Activated naive CD4-positive, alpha-beta T cell treated with anti-CD3 and anti-CD28 coated beads, Interleukin-2, amount 10 ng/mL, durations not matched to agents 7 days and 5 days (primary cell): ENCODE data around the gene KMT5B.
A peak's percentile ranks its signal among the peaks of the same experiment; 100 is the strongest.

Source experiments
- CTCF ChIA-PET: fragments of 350-600 bp; sonication (Branson Sonifier 250); formaldehyde crosslinking; loops from one replicate; lab custom pipeline; 2021; ENCODE audit warnings: antibody characterized with exemption; lab: Charles Lee
- DNase-seq: peaks from one replicate; pipeline ENCODE4 v3.0.0-alpha.2; 2020
- H3K27ac Mint-ChIP-seq: one replicate; pipeline ENCODE4 v1.8.0; 2021; ENCODE audit warnings: mild to moderate bottlenecking, moderate library complexity, mixed read lengths
- H3K27me3 Mint-ChIP-seq: one replicate; pipeline ENCODE4 v1.8.0; 2021; ENCODE audit warnings: mild to moderate bottlenecking, mixed read lengths
- H3K36me3 Mint-ChIP-seq: one replicate; pipeline ENCODE4 v1.8.0; 2021; ENCODE audit warnings: mixed read lengths
- H3K4me1 Mint-ChIP-seq: one replicate; pipeline ENCODE4 v1.8.0; 2021; ENCODE audit warnings: mixed read lengths
- H3K4me3 Mint-ChIP-seq: one replicate; pipeline ENCODE4 v1.8.0; 2021; ENCODE audit warnings: mild to moderate bottlenecking, moderate library complexity, mixed read lengths
- H3K9me3 Mint-ChIP-seq: one replicate; pipeline ENCODE4 v1.8.0; 2021; ENCODE audit warnings: mixed read lengths

The KMT5B gene

DNA sequence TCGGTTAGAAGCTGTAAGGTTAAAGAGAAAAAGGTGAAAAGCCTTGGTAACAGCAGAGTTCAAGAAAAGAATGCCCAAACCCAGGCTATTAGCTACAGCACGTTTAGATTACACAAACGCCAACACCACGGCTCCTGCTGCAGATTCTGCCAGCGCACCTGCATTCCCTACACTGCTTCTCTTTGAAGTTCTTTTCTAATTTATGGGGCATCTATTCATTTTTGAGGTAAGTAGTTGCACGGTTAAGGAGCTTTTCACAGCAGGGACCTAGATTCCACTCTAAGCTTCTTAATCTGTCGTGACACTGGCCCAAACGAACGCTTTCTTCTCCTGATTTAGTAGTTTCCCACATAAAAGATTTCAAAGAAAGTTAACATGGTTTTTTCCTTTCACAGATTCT is 53.9 kb downstream of the KMT5B start:
- no peaks in the 10 kb centered on the region for H3K9me3 Mint-ChIP-seq
- no peak for DNase-seq
- H3K27me3 Mint-ChIP-seq = no peaks in the 10 kb centered on the region
- CTCF ChIA-PET = no interaction called here
- no peak overlapping the region for H3K27ac Mint-ChIP-seq
- peaks cover 19% of the 10 kb centered on the region for H3K36me3 Mint-ChIP-seq
- H3K4me1 Mint-ChIP-seq = no peaks in the 10 kb centered on the region
- no peak overlapping the region for H3K4me3 Mint-ChIP-seq

DNA sequence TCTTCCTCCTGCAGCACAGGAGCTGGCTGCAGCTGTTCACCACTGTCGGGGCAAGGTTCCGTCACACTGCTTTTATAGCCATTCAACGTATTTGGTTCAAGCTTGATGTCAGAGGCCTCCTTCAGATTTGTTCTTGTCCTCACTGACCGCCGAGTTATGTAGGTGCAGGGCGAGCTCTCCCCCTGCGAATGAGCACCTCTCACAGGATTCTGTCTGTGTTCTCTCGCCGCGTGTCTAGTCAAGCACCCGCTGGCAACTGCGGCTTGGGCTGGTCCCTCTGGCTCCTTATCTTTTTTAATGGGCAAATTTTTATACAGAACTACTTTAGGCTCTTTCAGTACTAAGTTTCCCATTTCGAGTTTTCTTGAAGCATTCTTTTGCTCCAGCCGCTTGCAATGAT is 54.5 kb downstream of the KMT5B start:
- CTCF ChIA-PET = no interaction called here

DNA sequence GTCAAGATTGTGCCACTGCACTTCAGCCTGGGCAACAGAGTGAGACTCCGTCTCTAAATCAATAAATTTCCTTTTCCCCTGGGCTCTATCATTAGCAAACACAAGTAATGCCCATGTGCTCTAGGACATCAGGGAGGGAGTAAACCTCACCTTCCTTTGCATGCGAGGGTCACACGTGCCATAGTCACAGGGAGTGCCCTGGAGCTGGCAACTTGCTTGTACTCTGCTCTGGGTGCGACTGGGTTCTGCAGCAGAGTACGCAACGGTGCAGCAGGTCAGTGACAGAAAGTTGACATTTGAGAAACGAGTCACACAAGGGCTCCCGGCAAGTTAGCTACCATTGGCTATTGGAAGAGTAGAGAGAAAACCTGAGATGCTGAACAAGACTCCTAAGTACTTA is 59.4 kb downstream of the KMT5B start:
- Mint-ChIP-seq H3K9me3 (no peaks in the 10 kb centered on the region), H3K36me3 (peaks cover 2% of the 10 kb centered on the region), H3K4me1 (no peaks in the 10 kb centered on the region), H3K27ac (no peak overlapping the region), H3K4me3 (no peak overlapping the region), H3K27me3 (peaks cover 10% of the 10 kb centered on the region)
- CTCF ChIA-PET = no interaction called here
- no peak for DNase-seq

More for the DNA sequence above, 54.5 kb downstream of the KMT5B start:
- Mint-ChIP-seq H3K9me3 (no peaks in the 10 kb centered on the region), H3K4me3 (no peak overlapping the region), H3K36me3 (peaks cover 19% of the 10 kb centered on the region), H3K4me1 (no peaks in the 10 kb centered on the region), H3K27ac (no peak overlapping the region), H3K27me3 (no peaks in the 10 kb centered on the region)
- no peak for DNase-seq

DNA sequence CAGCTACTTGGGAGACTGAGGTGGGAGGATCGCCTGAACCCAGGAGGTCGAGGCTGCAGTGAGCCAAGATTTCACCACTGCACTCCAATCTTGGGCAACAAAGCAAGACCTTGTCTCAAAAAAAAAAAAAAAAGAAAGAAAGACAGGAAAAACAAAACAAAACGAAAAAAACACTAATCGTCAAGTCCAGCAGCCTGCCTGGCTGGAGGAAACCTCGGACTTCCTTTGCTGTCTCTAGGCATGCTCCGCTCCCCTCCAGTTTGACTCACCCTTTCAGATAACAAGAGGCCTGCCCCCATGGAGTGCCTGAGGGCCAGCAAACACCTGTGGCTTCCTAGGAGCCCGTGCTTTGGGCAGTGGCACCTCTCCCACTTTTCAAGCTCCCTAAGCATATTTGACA is 63.1 kb downstream of the KMT5B start:
- H3K36me3 Mint-ChIP-seq = no peaks in the 10 kb centered on the region
- H3K4me3 Mint-ChIP-seq = no peak overlapping the region
- H3K27ac Mint-ChIP-seq = no peak overlapping the region
- H3K27me3 Mint-ChIP-seq = peaks cover 30% of the 10 kb centered on the region
- no peaks in the 10 kb centered on the region for H3K9me3 Mint-ChIP-seq
- no peak for DNase-seq
- CTCF ChIA-PET = no interaction called here
- no peaks in the 10 kb centered on the region for H3K4me1 Mint-ChIP-seq

- H3K4me1 Mint-ChIP-seq = no peaks in the 10 kb centered on the region
- H3K27ac Mint-ChIP-seq = no peak overlapping the region
- no peaks in the 10 kb centered on the region for H3K36me3 Mint-ChIP-seq
- CTCF ChIA-PET = interaction anchor here (0.6 kb wide), 1 partner anchor 18 kb away, joined by 3 read pairs; no protein-coding TSS in a partner anchor
- no peak overlapping the region for H3K4me3 Mint-ChIP-seq
- H3K27me3 Mint-ChIP-seq = peaks cover 34% of the 10 kb centered on the region
- H3K9me3 Mint-ChIP-seq = no peaks in the 10 kb centered on the region
- DNase-seq = no peak
Measured at GRCh38 chr11:68149417-68149816, 63.7 kb downstream of the KMT5B start.

DNA sequence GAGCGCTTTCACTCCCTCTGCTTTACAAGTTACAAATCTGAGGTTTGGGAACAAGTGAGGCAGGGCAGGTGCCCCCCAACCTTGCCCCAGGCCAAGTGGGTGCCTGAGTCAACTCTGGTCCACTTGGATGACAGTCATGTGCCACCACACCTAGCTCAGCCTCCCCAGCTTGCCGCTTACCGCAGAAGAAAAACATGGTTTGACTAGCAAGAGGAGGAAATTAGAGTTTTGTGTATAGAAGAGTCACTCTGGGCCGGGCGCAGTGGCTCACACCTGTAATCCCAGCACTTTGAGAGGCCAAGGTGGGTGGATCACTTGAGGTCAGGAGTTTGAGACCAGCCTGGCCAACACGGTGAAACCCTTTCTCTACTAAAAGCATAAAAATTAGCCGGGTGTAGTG is 64.2 kb downstream of the KMT5B start:
- H3K27me3 Mint-ChIP-seq = peaks cover 34% of the 10 kb centered on the region
- no peaks in the 10 kb centered on the region for H3K9me3 Mint-ChIP-seq
- no peaks in the 10 kb centered on the region for H3K4me1 Mint-ChIP-seq
- no peak for DNase-seq
- H3K36me3 Mint-ChIP-seq = no peaks in the 10 kb centered on the region
- no peak overlapping the region for H3K4me3 Mint-ChIP-seq
- no peak overlapping the region for H3K27ac Mint-ChIP-seq
- CTCF ChIA-PET = interaction anchor here (0.6 kb wide), 1 partner anchor 17 kb away, joined by 3 read pairs; no protein-coding TSS in a partner anchor

DNA sequence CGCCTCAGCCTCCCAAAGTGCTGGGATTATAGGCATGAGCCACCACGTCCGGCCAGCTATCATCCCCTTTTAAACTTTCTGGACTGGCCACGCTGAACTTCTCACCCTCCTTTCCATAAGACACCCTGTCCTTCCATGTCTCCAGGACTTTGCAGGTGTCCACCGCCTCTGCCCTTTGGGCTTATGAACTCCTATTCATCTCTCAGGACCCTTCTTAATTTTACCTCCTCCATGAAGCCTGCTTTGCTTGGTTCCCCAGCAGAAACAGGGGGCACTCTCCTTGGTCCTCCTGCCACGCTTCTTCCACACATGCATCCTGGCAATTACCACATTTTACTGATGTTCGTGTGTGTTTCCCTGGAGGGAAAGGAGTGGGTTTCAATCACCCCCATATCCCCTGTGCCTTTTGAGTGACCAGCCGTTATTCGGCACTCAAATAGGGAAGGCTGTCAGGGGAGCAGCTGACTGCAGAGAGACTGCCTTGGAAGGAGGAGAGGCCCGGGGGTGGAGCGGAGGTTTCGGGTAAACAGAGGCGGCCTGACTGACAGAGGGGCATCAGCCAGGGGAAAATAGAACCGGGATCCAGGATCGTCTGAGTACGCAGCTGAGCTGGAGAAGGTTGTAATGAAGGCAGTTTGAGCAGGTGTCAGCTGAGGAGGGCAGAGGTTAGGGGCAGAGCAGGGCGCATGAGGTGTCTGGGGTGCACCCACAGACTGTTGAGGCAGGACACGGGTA is 64.9 kb downstream of the KMT5B start:
- Mint-ChIP-seq H3K27me3 (peaks cover 34% of the 10 kb centered on the region), H3K4me3 (no peak overlapping the region)
- CTCF ChIA-PET = no interaction called here

DNA sequence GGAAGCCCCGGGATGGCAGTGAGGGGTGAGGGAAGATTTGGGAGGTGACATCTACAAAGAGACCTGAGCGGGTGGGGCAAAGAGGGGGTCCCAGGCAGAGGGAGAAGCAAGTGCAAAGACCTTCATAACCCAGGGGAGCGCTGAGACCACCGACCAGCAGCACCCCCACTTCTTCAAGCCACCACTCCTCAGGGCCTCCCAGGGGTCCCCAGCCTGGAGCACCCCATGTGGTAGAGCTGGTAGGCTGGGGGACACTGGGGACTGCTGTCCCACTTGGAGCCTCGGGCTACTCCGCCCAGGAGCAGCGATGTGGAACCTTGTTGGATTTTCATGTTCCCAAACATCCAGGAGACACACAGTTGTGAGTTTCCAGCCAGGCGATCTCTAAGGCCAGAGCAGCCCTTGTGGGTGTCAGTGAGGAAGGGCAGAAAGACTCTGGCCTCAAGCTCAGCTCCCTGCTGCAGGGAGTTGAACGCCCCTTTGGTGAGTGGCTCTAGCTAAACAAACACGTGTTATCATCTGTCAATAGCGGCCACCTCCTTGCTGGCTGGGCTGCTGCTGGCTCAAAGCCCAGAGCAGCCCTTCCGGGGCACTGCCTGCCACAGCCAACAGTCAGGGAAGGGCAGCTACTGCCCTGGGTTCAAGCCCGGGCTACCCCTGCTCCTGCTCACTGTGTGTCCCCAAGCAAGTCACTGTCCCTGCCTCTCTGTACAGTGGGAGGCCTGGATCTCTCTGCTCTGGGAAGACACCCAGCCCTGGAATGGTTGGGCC is 66.2 kb downstream of the KMT5B start:
- Mint-ChIP-seq H3K4me3 (no peak overlapping the region), H3K36me3 (no peaks in the 10 kb centered on the region), H3K27ac (no peak overlapping the region), H3K27me3 (peaks cover 34% of the 10 kb centered on the region), H3K9me3 (no peaks in the 10 kb centered on the region), H3K4me1 (peaks cover 9% of the 10 kb centered on the region)
- CTCF ChIA-PET = no interaction called here
- DNase-seq = no peak

More for the DNA sequence above, 64.9 kb downstream of the KMT5B start:
- H3K27ac Mint-ChIP-seq = no peak overlapping the region
- no peak for DNase-seq
- H3K36me3 Mint-ChIP-seq = no peaks in the 10 kb centered on the region
- H3K4me1 Mint-ChIP-seq = no peaks in the 10 kb centered on the region
- no peaks in the 10 kb centered on the region for H3K9me3 Mint-ChIP-seq

DNA sequence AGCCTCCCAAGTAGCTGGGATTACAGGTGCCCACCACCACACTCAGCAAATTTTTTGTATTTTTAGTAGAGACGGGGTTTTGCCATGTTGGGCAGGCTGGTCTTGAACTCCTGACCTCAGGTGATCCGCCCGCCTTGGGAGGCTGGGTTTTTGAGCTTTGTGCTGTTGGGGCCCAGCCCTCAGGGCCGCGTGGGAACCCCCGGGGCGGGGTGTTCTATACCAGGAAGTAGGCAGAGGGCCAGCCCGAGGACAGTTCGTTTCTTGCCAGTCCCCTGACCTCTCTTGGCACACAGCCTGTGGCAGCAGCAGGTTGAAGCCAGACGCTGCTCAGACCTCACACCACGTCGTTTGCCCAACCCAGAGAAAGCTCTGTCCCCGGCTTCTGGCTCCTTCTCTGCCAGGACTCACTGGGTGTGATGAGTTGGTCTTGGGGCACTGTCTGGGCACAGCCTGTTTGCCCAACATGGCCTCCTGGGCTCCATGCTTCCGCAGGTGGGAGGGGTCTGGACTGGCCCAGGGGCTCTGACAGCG is 67.0 kb downstream of the KMT5B start:
- CTCF ChIA-PET = no interaction called here
- H3K27me3 Mint-ChIP-seq = peaks cover 41% of the 10 kb centered on the region
- DNase-seq = no peak
- H3K4me1 Mint-ChIP-seq = peaks cover 14% of the 10 kb centered on the region
- no peaks in the 10 kb centered on the region for H3K9me3 Mint-ChIP-seq
- H3K27ac Mint-ChIP-seq = no peak overlapping the region
- no peaks in the 10 kb centered on the region for H3K36me3 Mint-ChIP-seq
- H3K4me3 Mint-ChIP-seq = no peak overlapping the region

- H3K36me3 Mint-ChIP-seq = no peaks in the 10 kb centered on the region
- no peak overlapping the region for H3K4me3 Mint-ChIP-seq
- peaks cover 45% of the 10 kb centered on the region for H3K27me3 Mint-ChIP-seq
- DNase-seq = no peak
- CTCF ChIA-PET = no interaction called here
- H3K27ac Mint-ChIP-seq = no peak overlapping the region
- H3K9me3 Mint-ChIP-seq = no peaks in the 10 kb centered on the region
- peaks cover 14% of the 10 kb centered on the region for H3K4me1 Mint-ChIP-seq
Measured at GRCh38 chr11:68145120-68145866, 67.8 kb downstream of the KMT5B start.

- no peaks in the 10 kb centered on the region for H3K36me3 Mint-ChIP-seq
- no peak for DNase-seq
- H3K9me3 Mint-ChIP-seq = no peaks in the 10 kb centered on the region
- no peak overlapping the region for H3K27ac Mint-ChIP-seq
- peaks cover 49% of the 10 kb centered on the region for H3K27me3 Mint-ChIP-seq
- peaks cover 14% of the 10 kb centered on the region for H3K4me1 Mint-ChIP-seq
- no peak overlapping the region for H3K4me3 Mint-ChIP-seq
- CTCF ChIA-PET = no interaction called here
Measured at GRCh38 chr11:68143310-68143689, 69.8 kb downstream of the KMT5B start.

GRCh38 chr11:68142441-68143309 is 70.4 kb downstream of the KMT5B start:
- Mint-ChIP-seq H3K36me3 (no peaks in the 10 kb centered on the region), H3K9me3 (no peaks in the 10 kb centered on the region), H3K27ac (no peak overlapping the region), H3K4me1 (peaks cover 14% of the 10 kb centered on the region), H3K4me3 (no peak overlapping the region), H3K27me3 (peaks cover 48% of the 10 kb centered on the region)
- CTCF ChIA-PET = no interaction called here
- DNase-seq = no peak

GRCh38 chr11:68142028-68142412 is 71.1 kb downstream of the KMT5B start:
- H3K4me3 Mint-ChIP-seq = no peak overlapping the region
- H3K27me3 Mint-ChIP-seq = peaks cover 48% of the 10 kb centered on the region
- H3K36me3 Mint-ChIP-seq = no peaks in the 10 kb centered on the region
- CTCF ChIA-PET = no interaction called here
- DNase-seq = peak; percentile 47
- peaks cover 14% of the 10 kb centered on the region for H3K4me1 Mint-ChIP-seq
- no peaks in the 10 kb centered on the region for H3K9me3 Mint-ChIP-seq
- no peak overlapping the region for H3K27ac Mint-ChIP-seq
